IMR-90 (cell line): ENCODE measurements around the gene TMCO5A. TPM values are rescaled to one million over a fixed set of nuclear protein-coding genes. Genes with fewer than 3 reads are reported as not detected.

ENCODE experiments used
- ATAC-seq: fragments of 200-7000 bp; cut with Tn5 transposase; 2 replicates; pipeline ENCODE4 v1.9.1; 2020; ENCODE audit warnings: low read depth, mild to moderate bottlenecking, moderate library complexity
- BruUV-seq: library from RNA; stranded (reverse); fragments of 400-500 nt; replicated peaks from 2 replicates; lab custom pipeline; 2021; lab: Mats Ljungman, UMichigan
- CTCF ChIA-PET: fragments of 300-600 bp; formaldehyde crosslinking; extraction: SDS; loops from one replicate; lab custom pipeline; 2021; ENCODE audit warnings: antibody characterized with exemption; lab: Yijun Ruan, JAX
- POLR2A ChIA-PET: fragments of 300-600 bp; sonication (Branson Sonifier 250); formaldehyde crosslinking; loops from one replicate; lab custom pipeline; 2022; ENCODE audit warnings: antibody characterized with exemption; ENCODE audit not compliant: unreplicated experiment; lab: Charles Lee
- DNase-seq: peaks from one replicate; pipeline ENCODE4 v3.0.0; 2013
- H2AFZ ChIP-seq: replicated peaks from 2 replicates; pipeline ENCODE3; 2013; ENCODE audit warnings: low read length, mild to moderate bottlenecking; ENCODE audit not compliant: poor library complexity
- H2AK5ac ChIP-seq: 2 replicates; pipeline ENCODE4 v1.6.1; 2013; ENCODE audit warnings: low read depth, low read length, inconsistent platforms
- H2AK9ac ChIP-seq: replicated peaks from 2 replicates; pipeline ENCODE3; 2013; ENCODE audit warnings: mild to moderate bottlenecking, low read depth, low read length, moderate library complexity; ENCODE audit not compliant: poor library complexity
- H2BK120ac ChIP-seq: 2 replicates; pipeline ENCODE4 v1.6.1; 2013; ENCODE audit warnings: low read depth, low read length, inconsistent platforms
- H2BK15ac ChIP-seq: 3 replicates; pipeline ENCODE4 v1.6.1; 2013; ENCODE audit warnings: low read depth, low read length, inconsistent platforms
- H2BK20ac ChIP-seq: 2 replicates; pipeline ENCODE4 v1.6.1; 2013; ENCODE audit warnings: low read depth, mild to moderate bottlenecking, inconsistent platforms, low read length, moderate library complexity
- H2BK5ac ChIP-seq: 2 replicates; pipeline ENCODE4 v1.6.1; 2013; ENCODE audit warnings: mild to moderate bottlenecking, low read depth, low read length, inconsistent platforms; ENCODE audit not compliant: poor library complexity, severe bottlenecking
- H3K14ac ChIP-seq: replicated peaks from 2 replicates; pipeline ENCODE4 v1.6.1; 2013; ENCODE audit warnings: low read depth, low read length, inconsistent platforms
- H3K18ac ChIP-seq: 2 replicates; pipeline ENCODE4 v1.6.1; 2013; ENCODE audit warnings: low read depth, low read length, control low read depth
- H3K23ac ChIP-seq: 2 replicates; pipeline ENCODE4 v1.6.1; 2013; ENCODE audit warnings: low read depth, low read length, inconsistent platforms
- H3K27ac ChIP-seq: 2 replicates; pipeline ENCODE4 v1.5.1; 2013; ENCODE audit warnings: mild to moderate bottlenecking, control low read depth, low read length; ENCODE audit not compliant: insufficient read depth
- H3K27me3 ChIP-seq: 2 replicates; pipeline ENCODE4 v1.6.1; 2013; ENCODE audit warnings: low read length; ENCODE audit not compliant: control insufficient read depth, insufficient read depth
- H3K36me3 ChIP-seq: 2 replicates; pipeline ENCODE4 v1.6.1; 2013; ENCODE audit warnings: low read length, mixed read lengths; ENCODE audit not compliant: control insufficient read depth, insufficient read depth
- H3K4ac ChIP-seq: 2 replicates; pipeline ENCODE4 v1.6.1; 2013; ENCODE audit warnings: low read depth, low read length, inconsistent platforms
- H3K4me1 ChIP-seq: 2 replicates; pipeline ENCODE4 v1.6.1; 2013; ENCODE audit warnings: low read length, mixed read lengths; ENCODE audit not compliant: control insufficient read depth, insufficient read depth
- H3K4me2 ChIP-seq: 2 replicates; pipeline ENCODE4 v1.6.1; 2013; ENCODE audit warnings: low read depth, mild to moderate bottlenecking, control low read depth, low read length, moderate library complexity
- H3K4me3 ChIP-seq: 2 replicates; pipeline ENCODE4 v1.5.1; 2013; ENCODE audit warnings: low read depth, mild to moderate bottlenecking, control low read depth, low read length, moderate library complexity; ENCODE audit not compliant: insufficient read depth
- H3K56ac ChIP-seq: 2 replicates; pipeline ENCODE4 v1.6.1; 2013; ENCODE audit warnings: low read length, inconsistent platforms; ENCODE audit not compliant: insufficient read depth; ENCODE audit errors: extremely low read depth
- H3K79me1 ChIP-seq, 2 experiments: 2 replicates each; pipeline ENCODE4 v1.6.1; 2013; ENCODE audit warnings: low read length in 2 of 2, inconsistent platforms in 1 of 2, low read depth in 1 of 2
- H3K9ac ChIP-seq: 2 replicates; pipeline ENCODE4 v1.6.1; 2013; ENCODE audit warnings: low read depth, low read length, control low read depth
- H3K9me1 ChIP-seq: 2 replicates; pipeline ENCODE4 v1.6.1; 2013; ENCODE audit warnings: low read length, inconsistent platforms; ENCODE audit not compliant: insufficient read depth
- H3K9me3 ChIP-seq: 2 replicates; pipeline ENCODE4 v1.6.1; 2013; ENCODE audit warnings: low read length; ENCODE audit not compliant: control insufficient read depth, insufficient read depth
- H4K20me1 ChIP-seq: 2 replicates; pipeline ENCODE4 v1.6.1; 2013; ENCODE audit warnings: low read length, inconsistent platforms; ENCODE audit not compliant: insufficient read depth
- H4K5ac ChIP-seq: 2 replicates; pipeline ENCODE4 v1.6.1; 2013; ENCODE audit warnings: mild to moderate bottlenecking, low read depth, low read length, control low read depth
- H4K8ac ChIP-seq, 2 experiments: 2 replicates each; pipeline ENCODE4 v1.6.1; 2013; ENCODE audit warnings: low read depth in 2 of 2, low read length in 2 of 2, control low read depth in 1 of 2, inconsistent platforms in 1 of 2
- H4K91ac ChIP-seq: 2 replicates; pipeline ENCODE4 v1.6.1; 2013; ENCODE audit warnings: low read depth, low read length, inconsistent platforms; ENCODE audit not compliant: insufficient read depth
- BHLHE40 ChIP-seq: fragments of 150-350 bp; IDR thresholded peaks from 2 replicates; pipeline ENCODE4 v1.6.1; 2016; ENCODE audit warnings: mild to moderate bottlenecking, low read depth, low read length
- CEBPB ChIP-seq: IDR thresholded peaks from 2 replicates; pipeline ENCODE4 v1.6.1; 2012; ENCODE audit warnings: low read depth, low read length, improper control_type of control experiment
- CHD1 ChIP-seq: IDR thresholded peaks from 2 replicates; pipeline ENCODE4 v1.6.1; 2012; ENCODE audit warnings: low read depth, low read length, improper control_type of control experiment
- CTCF ChIP-seq: conservative IDR thresholded peaks from 2 replicates; pipeline ENCODE4 v1.5.1; 2012; ENCODE audit warnings: mild to moderate bottlenecking, low read depth, low read length, improper control_type of control experiment
- ELK1 ChIP-seq: fragments of 150-350 bp; IDR thresholded peaks from 2 replicates; pipeline ENCODE4 v1.6.1; 2016; ENCODE audit warnings: low read depth, mild to moderate bottlenecking, low read length, moderate library complexity, borderline replicate concordance
- FOS ChIP-seq: fragments of 150-350 bp; IDR thresholded peaks from 2 replicates; pipeline ENCODE4 v1.6.1; 2016; ENCODE audit warnings: low read depth, low read length
- MAFK ChIP-seq: IDR thresholded peaks from 2 replicates; pipeline ENCODE4 v1.6.1; 2012; ENCODE audit warnings: low read depth, low read length, improper control_type of control experiment
- MAZ ChIP-seq: IDR thresholded peaks from 2 replicates; pipeline ENCODE4 v1.6.1; 2012; ENCODE audit warnings: low read depth, mild to moderate bottlenecking, low read length, improper control_type of control experiment, moderate library complexity, borderline replicate concordance
- MXI1 ChIP-seq: IDR thresholded peaks from 2 replicates; pipeline ENCODE4 v1.6.1; 2012; ENCODE audit warnings: low read depth, mild to moderate bottlenecking, low read length, moderate library complexity, borderline replicate concordance
- NFE2L2 ChIP-seq: fragments of 150-350 bp; IDR thresholded peaks from 2 replicates; pipeline ENCODE4 v1.6.1; 2016; ENCODE audit warnings: low read depth, mild to moderate bottlenecking, low read length
- POLR2A ChIP-seq: IDR thresholded peaks from 2 replicates; pipeline ENCODE4 v1.6.1; 2012; ENCODE audit warnings: mild to moderate bottlenecking, low read depth, low read length
- RAD21 ChIP-seq: IDR thresholded peaks from 2 replicates; pipeline ENCODE4 v1.6.1; 2012; ENCODE audit warnings: low read length, improper control_type of control experiment
- RCOR1 ChIP-seq: IDR thresholded peaks from 2 replicates; pipeline ENCODE4 v1.6.1; 2012; ENCODE audit warnings: mild to moderate bottlenecking, low read length, improper control_type of control experiment; ENCODE audit not compliant: insufficient replicate concordance
- RFX5 ChIP-seq: IDR thresholded peaks from 2 replicates; pipeline ENCODE4 v1.8.0; 2012; ENCODE audit warnings: low read depth, mild to moderate bottlenecking, low read length, moderate library complexity
- SMC3 ChIP-seq: fragments of 150-350 bp; IDR thresholded peaks from 2 replicates; pipeline ENCODE4 v1.6.1; 2016; ENCODE audit warnings: low read depth, mild to moderate bottlenecking, antibody characterized with exemption, low read length, moderate library complexity
- WGBS, 2 experiments: methylation state at CpG; one replicate each; pipeline versions ENCODE4 v1.1.5 to v1.1.7; 2013; ENCODE audit warnings: missing lambda C conversion rate in 2 of 2; ENCODE audit not compliant: insufficient read length in 1 of 2; ENCODE audit errors: extremely low coverage in 2 of 2; 5-methylcytosine and 5-hydroxymethylcytosine counted together
- dilution Hi-C: fragments of 300-500 bp; cut with HindIII; formaldehyde crosslinking; loops from one replicate; pipeline ENCODE4 v1.14.3; 2018; ENCODE audit warnings: low sequenced_read_pairs; ENCODE audit not compliant: unreplicated experiment
- in situ Hi-C: fragments of 300-500 bp; cut with MboI; formaldehyde crosslinking; loops from 3 replicates; pipeline ENCODE4 v1.14.3; 2019; ENCODE audit warnings: low sequenced_read_pairs, inconsistent platforms, mixed read lengths
- intact Hi-C: fragments of 100-400 bp; cut with micrococcal nuclease; formaldehyde crosslinking; loops from 2 replicates; pipeline ENCODE4 v1.10.0; 2022
- polyA plus RNA-seq, 3 experiments: library from polyadenylated mRNA; depleted of rRNA; stranded (reverse); fragments of >200 nt; gene quantifications; 2 replicates each; pipeline ENCODE4 v1.2.3, GENCODE V29; 2012; ENCODE audit warnings: low replicate concordance in 1 of 3
- total RNA-seq: library from RNA; depleted of rRNA; stranded (reverse); fragments of >200 nt; gene quantifications from 2 replicates; pipeline ENCODE4 v1.2.3, GENCODE V29; 2012
- TF ChIP-seq, protein P1 (sequence below): fragments of 150-350 bp; IDR thresholded peaks from 2 replicates; pipeline ENCODE4 v1.6.1; 2017; ENCODE audit warnings: mild to moderate bottlenecking, antibody characterized with exemption, low read length, low read depth

Gene TMCO5A
- total and polyA plus RNA-seq, 2 of the 4 experiments (the other 2 are of a cell fraction) = not detected

- no peak overlapping the region for H3K56ac ChIP-seq
- H4K5ac ChIP-seq = no peak overlapping the region
- no peaks in the 10 kb centered on the region for H3K79me1 ChIP-seq
- dilution Hi-C loops = no loop called here
- WGBS, 2 experiments = 83% methylated on average over 1 of the region's 4 CpGs; no CpG with 5 or more reads in 1 of the 2 experiments
- H2BK15ac ChIP-seq = no peak overlapping the region
- no TSS peak for BruUV-seq
- CTCF ChIA-PET = no interaction called here
- no peak overlapping the region for H3K4ac ChIP-seq
- no peak overlapping the region for H3K4me2 ChIP-seq
- intact Hi-C loops = no loop called here
- no peaks in the 10 kb centered on the region for H4K20me1 ChIP-seq
- in situ Hi-C loops = no loop called here
- DNase-seq = no peak
- H3K9me3 ChIP-seq = no peaks in the 10 kb centered on the region
- no peaks in the 10 kb centered on the region for H3K36me3 ChIP-seq
- no peak overlapping the region for H2BK5ac ChIP-seq
- H3K27ac ChIP-seq = no peak overlapping the region
- H3K9me1 ChIP-seq = no peaks in the 10 kb centered on the region
- H3K18ac ChIP-seq = no peak overlapping the region
- H2AK5ac ChIP-seq = no peak overlapping the region
- TF ChIP-seq CEBPB = no peak
- TF ChIP-seq RFX5 = no peak
- no peak for TF ChIP-seq FOS
- no peak for TF ChIP-seq RCOR1
- TF ChIP-seq POLR2A = no peak
- TF ChIP-seq CTCF = no peak
- TF ChIP-seq SMC3 = no peak
- no peak for TF ChIP-seq ELK1
- no peak for TF ChIP-seq RAD21
- TF ChIP-seq, protein P1, sequence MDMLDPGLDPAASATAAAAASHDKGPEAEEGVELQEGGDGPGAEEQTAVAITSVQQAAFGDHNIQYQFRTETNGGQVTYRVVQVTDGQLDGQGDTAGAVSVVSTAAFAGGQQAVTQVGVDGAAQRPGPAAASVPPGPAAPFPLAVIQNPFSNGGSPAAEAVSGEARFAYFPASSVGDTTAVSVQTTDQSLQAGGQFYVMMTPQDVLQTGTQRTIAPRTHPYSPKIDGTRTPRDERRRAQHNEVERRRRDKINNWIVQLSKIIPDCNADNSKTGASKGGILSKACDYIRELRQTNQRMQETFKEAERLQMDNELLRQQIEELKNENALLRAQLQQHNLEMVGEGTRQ = no peak
- TF ChIP-seq MXI1 = no peak
- TF ChIP-seq MAZ = no peak
- TF ChIP-seq MAFK = no peak
- TF ChIP-seq NFE2L2 = no peak
- no peak for TF ChIP-seq CHD1
- no peak for TF ChIP-seq BHLHE40
- no peak overlapping the region for H2BK120ac ChIP-seq
- H2AK9ac ChIP-seq = no peak overlapping the region
- H3K4me3 ChIP-seq = no peak overlapping the region
- no peak overlapping the region for H3K9ac ChIP-seq
- no peak overlapping the region for H4K91ac ChIP-seq
- no peak for ATAC-seq
- H3K27me3 ChIP-seq = peaks cover 6% of the 10 kb centered on the region
- H3K23ac ChIP-seq = no peak overlapping the region
- H4K8ac ChIP-seq = no peak overlapping the region
- no peaks in the 10 kb centered on the region for H3K4me1 ChIP-seq
- no peak overlapping the region for H3K14ac ChIP-seq
- no peak overlapping the region for H2BK20ac ChIP-seq
- peak overlapping the region; percentile 14 for H2AFZ ChIP-seq
- POLR2A ChIA-PET = no interaction called here
These were observed 43.8 kb downstream of the TMCO5A start for GRCh38 chr15:37978231-37978630.
